NCI-H1417 treated with DMSO at 0.1 percent for 48 hours (cell line): ENCODE results near the gene NME5.
"Not testable (repeated sequence)": the region's sequence is repeated elsewhere in the genome, so short reads cannot be mapped to it uniquely, and the experiment has no call there.

Source experiments
- DNase-seq: peaks from one replicate; lab custom pipeline; 2025; lab: John Stamatoyannopoulos, UW

NME5 gene

GRCh38 chr5:138078006-138078643 is 61.1 kb downstream of the NME5 start:
- no peak for DNase-seq

GRCh38 chr5:138077064-138077696 is 62.0 kb downstream of the NME5 start:
- no peak for DNase-seq

- not testable (repeated sequence) for DNase-seq
Measured at GRCh38 chr5:138070026-138070425, 69.2 kb downstream of the NME5 start.

GRCh38 chr5:138068742-138069600 is 70.3 kb downstream of the NME5 start:
- DNase-seq = no peak

- no peak for DNase-seq
Measured at GRCh38 chr5:138067945-138068344, 71.3 kb downstream of the NME5 start.
